DMS153 treated with DMSO at 0.1 percent for 48 hours (cell line): ENCODE measurements around the gene FGB.
A peak's percentile ranks its signal among the peaks of the same experiment; 100 is the strongest.

Source experiments
- DNase-seq: peaks from one replicate; lab custom pipeline; 2025; ENCODE audit not compliant: unreplicated experiment; lab: John Stamatoyannopoulos, UW

Gene FGB

GRCh38 chr4:154618708-154619315 lies 56.0 kb downstream of the FGB start:
- peak; percentile 4 for DNase-seq

- DNase-seq, result no peak
Observed at GRCh38 chr4:154620111-154620510, 57.3 kb downstream of the FGB start.
